RWPE1 (cell line): ENCODE results near the gene TAF4.

Experiments
- CTCF ChIA-PET: fragments of 350-600 bp; sonication (Branson Sonifier 250); formaldehyde crosslinking; extraction: SDS; loops from one replicate; lab custom pipeline; 2021; lab: Yijun Ruan, JAX
- POLR2A ChIA-PET: fragments of 400-600 bp; formaldehyde crosslinking; extraction: SDS; loops from one replicate; lab custom pipeline; 2020; ENCODE audit warnings: antibody characterized with exemption; ENCODE audit not compliant: low non-redundant PET; lab: Yijun Ruan, JAX
- DNase-seq: peaks from one replicate; pipeline ENCODE4 v3.0.0; 2012; ENCODE audit warnings: low spot score
- H3K27ac ChIP-seq: fragments of 450-650 bp; 2 replicates; pipeline ENCODE4 v1.5.1; 2017
- TF ChIP-seq, protein P1 (sequence below): fragments of 450-650 bp; conservative IDR thresholded peaks from 2 replicates; pipeline ENCODE4 v1.5.1; 2017; ENCODE audit warnings: low read depth, mild to moderate bottlenecking

The TAF4 gene

GRCh38 chr20:62001178-62001715 lies 64.4 kb downstream of the TAF4 start:
- no peak for DNase-seq
- TF ChIP-seq, protein P1, sequence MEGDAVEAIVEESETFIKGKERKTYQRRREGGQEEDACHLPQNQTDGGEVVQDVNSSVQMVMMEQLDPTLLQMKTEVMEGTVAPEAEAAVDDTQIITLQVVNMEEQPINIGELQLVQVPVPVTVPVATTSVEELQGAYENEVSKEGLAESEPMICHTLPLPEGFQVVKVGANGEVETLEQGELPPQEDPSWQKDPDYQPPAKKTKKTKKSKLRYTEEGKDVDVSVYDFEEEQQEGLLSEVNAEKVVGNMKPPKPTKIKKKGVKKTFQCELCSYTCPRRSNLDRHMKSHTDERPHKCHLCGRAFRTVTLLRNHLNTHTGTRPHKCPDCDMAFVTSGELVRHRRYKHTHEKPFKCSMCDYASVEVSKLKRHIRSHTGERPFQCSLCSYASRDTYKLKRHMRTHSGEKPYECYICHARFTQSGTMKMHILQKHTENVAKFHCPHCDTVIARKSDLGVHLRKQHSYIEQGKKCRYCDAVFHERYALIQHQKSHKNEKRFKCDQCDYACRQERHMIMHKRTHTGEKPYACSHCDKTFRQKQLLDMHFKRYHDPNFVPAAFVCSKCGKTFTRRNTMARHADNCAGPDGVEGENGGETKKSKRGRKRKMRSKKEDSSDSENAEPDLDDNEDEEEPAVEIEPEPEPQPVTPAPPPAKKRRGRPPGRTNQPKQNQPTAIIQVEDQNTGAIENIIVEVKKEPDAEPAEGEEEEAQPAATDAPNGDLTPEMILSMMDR, result no peak
- no peak overlapping the region for H3K27ac ChIP-seq
- ChIA-PET CTCF (interaction anchor here (0.6 to 1.1 kb wide), 4 partner anchors 9 to 1974 kb away, joined by 3 to 4 read pairs (median 3); no protein-coding TSS in a partner anchor), POLR2A (no interaction called here)

DNA sequence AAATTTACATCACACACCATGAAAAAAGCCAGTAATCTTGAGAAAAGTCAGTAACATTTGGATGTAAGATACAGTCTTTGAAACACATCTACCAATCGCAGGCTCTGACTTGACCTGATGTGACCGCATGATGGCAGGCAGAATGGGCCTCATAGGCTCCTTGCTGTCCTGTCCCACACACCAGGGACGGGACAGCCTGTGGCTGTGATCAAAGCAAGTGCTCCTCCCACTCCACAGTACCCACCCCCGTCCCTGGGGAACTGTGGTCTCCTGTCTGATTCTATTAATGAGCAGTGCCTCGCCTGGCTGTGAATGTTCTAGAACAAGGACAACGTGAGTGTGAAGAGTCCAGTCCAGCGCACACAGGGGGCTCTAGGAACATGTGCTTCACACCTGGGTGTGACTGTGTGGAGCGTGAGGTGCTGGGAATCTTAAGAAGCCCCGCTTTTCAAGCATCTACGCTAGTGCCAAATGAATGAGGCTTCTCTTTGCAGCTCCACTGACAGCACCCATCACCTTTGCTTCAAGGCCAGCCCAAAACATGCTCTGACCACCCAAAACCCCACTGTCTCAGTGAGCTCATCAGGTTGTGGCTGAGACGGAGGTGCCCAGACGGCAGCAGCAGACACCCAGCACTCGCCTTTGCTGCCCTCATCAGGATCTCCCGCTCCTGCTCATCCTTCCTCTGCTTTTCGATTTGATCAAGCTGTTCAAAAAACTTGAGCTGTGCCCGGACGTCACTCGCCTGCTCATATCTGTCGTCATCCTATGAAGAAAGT lies 67.1 kb downstream of the TAF4 start:
- ChIA-PET POLR2A (no interaction called here), CTCF (no interaction called here)
- TF ChIP-seq, protein P1, result no peak
- DNase-seq, result no peak
- peak overlapping the region; percentile 2; the same call in 1 of the 2 replicates for H3K27ac ChIP-seq

GRCh38 chr20:61997891-61998290 lies 67.8 kb downstream of the TAF4 start:
- TF ChIP-seq, protein P1, result no peak
- ChIA-PET CTCF (no interaction called here), POLR2A (no interaction called here)

DNA sequence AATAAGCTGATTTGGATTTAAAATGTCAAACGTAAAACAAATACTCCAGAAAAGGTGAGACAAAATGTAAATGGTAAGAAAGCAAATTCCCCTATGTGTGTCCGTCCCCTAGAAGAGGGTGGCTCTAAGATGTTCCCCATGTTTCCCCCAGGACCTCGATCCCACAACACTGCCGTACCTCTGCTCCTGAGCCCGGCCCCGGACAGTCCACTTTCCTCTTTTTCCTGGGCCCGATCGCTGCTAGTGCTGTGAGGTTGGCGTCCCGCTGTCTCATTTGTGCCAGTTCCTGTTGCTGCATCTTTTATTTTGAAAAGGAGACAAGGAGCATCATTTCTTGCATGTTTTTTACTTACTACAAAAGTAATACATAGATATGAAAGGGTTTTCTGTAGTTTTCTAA lies 68.3 kb downstream of the TAF4 start:
- no peak for DNase-seq
- POLR2A ChIA-PET, result no interaction called here
- H3K27ac ChIP-seq, result no peak overlapping the region
- CTCF ChIA-PET, result no interaction called here
- TF ChIP-seq, protein P1, result no peak

More at GRCh38 chr20:61997891-61998290, 67.8 kb downstream of the TAF4 start:
- DNase-seq, result no peak
- no peak overlapping the region for H3K27ac ChIP-seq

- H3K27ac ChIP-seq, result no peak overlapping the region
- CTCF ChIA-PET, result interaction anchor here (0.7 kb wide), 1 partner anchor 67 kb away, joined by 3 read pairs; no protein-coding TSS in a partner anchor
- TF ChIP-seq, protein P1, result no peak
- no peak for DNase-seq
- POLR2A ChIA-PET, result no interaction called here
Measured at GRCh38 chr20:61994546-61994945, 71.1 kb downstream of the TAF4 start.

DNA sequence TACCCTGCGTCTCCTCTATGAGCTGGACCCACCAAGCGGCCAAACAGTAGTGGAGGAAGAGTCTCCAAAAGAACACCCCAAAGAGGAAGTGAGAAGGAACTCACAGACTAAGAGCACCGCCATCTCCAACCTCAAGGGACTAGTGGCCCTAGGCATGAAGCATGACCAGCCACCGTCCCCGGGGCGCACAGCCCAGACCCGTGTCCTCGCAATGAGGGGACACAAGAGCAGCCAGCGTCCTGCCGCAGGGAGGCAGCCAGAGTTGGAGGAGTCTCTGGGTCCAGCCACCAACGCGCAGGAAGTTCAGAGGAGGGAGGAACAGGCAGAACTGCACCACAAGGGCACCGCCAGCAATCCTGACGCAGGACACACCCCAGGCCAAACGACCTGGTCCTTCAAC lies 72.6 kb downstream of the TAF4 start:
- H3K27ac ChIP-seq, result no peak overlapping the region
- POLR2A ChIA-PET, result no interaction called here
- CTCF ChIA-PET, result no interaction called here
- TF ChIP-seq, protein P1, result no peak
- no peak for DNase-seq
